Suprapubic skin (tissue), 4 donors: Measurements from ENCODE around the gene ASS1. TPM values are rescaled to one million over a fixed set of nuclear protein-coding genes. Genes with fewer than 3 reads are reported as not detected.

Experiments used
- DNase-seq, 2 donors: peaks; one replicate each; pipeline ENCODE4 v3.0.0-alpha.2; 2019; ENCODE audit warnings: low spot score in 2 of 2
- H3K27ac ChIP-seq: fragments of 200-600 bp; sonication (generic); one replicate; pipeline ENCODE4 v1.5.1; 2019
- H3K27me3 ChIP-seq: fragments of 200-600 bp; sonication (generic); one replicate; pipeline ENCODE4 v1.5.1; 2019
- H3K36me3 ChIP-seq: fragments of 200-600 bp; sonication (generic); one replicate; pipeline ENCODE4 v1.5.1; 2019
- H3K4me1 ChIP-seq: fragments of 200-600 bp; sonication (generic); one replicate; pipeline ENCODE4 v1.5.1; 2019
- H3K4me3 ChIP-seq: fragments of 200-600 bp; sonication (generic); one replicate; pipeline ENCODE4 v1.5.1; 2019; ENCODE audit warnings: mild to moderate bottlenecking
- H3K9me3 ChIP-seq: fragments of 200-600 bp; sonication (generic); one replicate; pipeline ENCODE4 v1.5.1; 2019
- EP300 ChIP-seq: sonication (generic); formaldehyde crosslinking; IDR thresholded peaks from one replicate; pipeline ENCODE4 v1.6.1; 2017; ENCODE audit warnings: antibody characterized with exemption
- POLR2A ChIP-seq, 2 donors: fragments of 450-650 bp; IDR thresholded peaks; one replicate each; pipeline ENCODE4 v1.6.1; 2017; ENCODE audit warnings: antibody characterized with exemption in 2 of 2, mild to moderate bottlenecking in 2 of 2, moderate library complexity in 2 of 2
- POLR2AphosphoS5 ChIP-seq, 3 donors: sonication (generic); formaldehyde crosslinking; IDR thresholded peaks; one replicate each; pipeline ENCODE4 v1.6.1; 2017; ENCODE audit warnings: antibody characterized with exemption in 3 of 3
- WGBS: methylation state at CpG from one replicate; pipeline ENCODE4 v1.1.5; 2018; 5-methylcytosine and 5-hydroxymethylcytosine counted together
- total RNA-seq, 4 donors: library from RNA; depleted of rRNA; stranded (reverse); fragments of >200 nt; gene quantifications; one replicate each; pipeline ENCODE4 v1.1.0, GENCODE V29; 2016
- TF ChIP-seq, protein P1 (sequence below), 2 donors: fragments of 200-600 bp in 1 of 2; fragments of 450-650 bp in 1 of 2; sonication (generic) in 1 of 2; IDR thresholded peaks; one replicate each; pipeline ENCODE4 v1.5.1; 2016 to 2019; ENCODE audit warnings: antibody characterized with exemption in 2 of 2, mild to moderate bottlenecking in 1 of 2, moderate library complexity in 1 of 2

Gene ASS1
- total RNA-seq, 4 donors from 2014 or later = 107 to 225 (median 163) TPM

DNA sequence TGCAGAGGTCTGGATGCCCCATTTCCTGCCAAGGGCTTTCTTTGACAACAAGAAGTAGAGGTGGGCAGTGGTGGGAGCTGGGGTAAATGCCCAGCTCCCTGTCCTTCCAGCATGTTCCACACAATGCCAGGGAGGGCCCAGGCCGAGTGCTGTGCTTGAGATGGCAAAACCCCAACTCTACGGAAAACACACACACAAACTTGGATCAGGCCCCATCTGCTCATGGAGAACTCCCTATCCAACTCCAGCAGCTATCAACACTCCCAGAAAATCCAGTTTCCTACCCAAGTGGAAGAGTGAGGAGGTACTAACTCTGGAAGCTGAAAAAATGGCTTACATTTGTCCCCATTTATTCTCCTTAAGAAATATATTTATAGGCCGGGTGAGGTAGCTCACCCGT is 73.5 kb downstream of the ASS1 start:
- Histone ChIP-seq H3K4me1 (no peaks in the 10 kb centered on the region), H3K4me3 (no peak overlapping the region), H3K27ac (no peak overlapping the region), H3K27me3 (peaks cover 6% of the 10 kb centered on the region), H3K36me3 (no peaks in the 10 kb centered on the region), H3K9me3 (no peaks in the 10 kb centered on the region)
- 79% methylated on average over 4 of the region's 4 CpGs for WGBS
- no peak for DNase-seq
- TF ChIP-seq POLR2AphosphoS5 (IDR thresholded peaks at IDR 0.05) (no peak), POLR2A (IDR thresholded peaks at IDR 0.05) (no peak), EP300 (no peak)
- TF ChIP-seq, protein P1, sequence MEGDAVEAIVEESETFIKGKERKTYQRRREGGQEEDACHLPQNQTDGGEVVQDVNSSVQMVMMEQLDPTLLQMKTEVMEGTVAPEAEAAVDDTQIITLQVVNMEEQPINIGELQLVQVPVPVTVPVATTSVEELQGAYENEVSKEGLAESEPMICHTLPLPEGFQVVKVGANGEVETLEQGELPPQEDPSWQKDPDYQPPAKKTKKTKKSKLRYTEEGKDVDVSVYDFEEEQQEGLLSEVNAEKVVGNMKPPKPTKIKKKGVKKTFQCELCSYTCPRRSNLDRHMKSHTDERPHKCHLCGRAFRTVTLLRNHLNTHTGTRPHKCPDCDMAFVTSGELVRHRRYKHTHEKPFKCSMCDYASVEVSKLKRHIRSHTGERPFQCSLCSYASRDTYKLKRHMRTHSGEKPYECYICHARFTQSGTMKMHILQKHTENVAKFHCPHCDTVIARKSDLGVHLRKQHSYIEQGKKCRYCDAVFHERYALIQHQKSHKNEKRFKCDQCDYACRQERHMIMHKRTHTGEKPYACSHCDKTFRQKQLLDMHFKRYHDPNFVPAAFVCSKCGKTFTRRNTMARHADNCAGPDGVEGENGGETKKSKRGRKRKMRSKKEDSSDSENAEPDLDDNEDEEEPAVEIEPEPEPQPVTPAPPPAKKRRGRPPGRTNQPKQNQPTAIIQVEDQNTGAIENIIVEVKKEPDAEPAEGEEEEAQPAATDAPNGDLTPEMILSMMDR (IDR thresholded peaks at IDR 0.05) = no peak

DNA sequence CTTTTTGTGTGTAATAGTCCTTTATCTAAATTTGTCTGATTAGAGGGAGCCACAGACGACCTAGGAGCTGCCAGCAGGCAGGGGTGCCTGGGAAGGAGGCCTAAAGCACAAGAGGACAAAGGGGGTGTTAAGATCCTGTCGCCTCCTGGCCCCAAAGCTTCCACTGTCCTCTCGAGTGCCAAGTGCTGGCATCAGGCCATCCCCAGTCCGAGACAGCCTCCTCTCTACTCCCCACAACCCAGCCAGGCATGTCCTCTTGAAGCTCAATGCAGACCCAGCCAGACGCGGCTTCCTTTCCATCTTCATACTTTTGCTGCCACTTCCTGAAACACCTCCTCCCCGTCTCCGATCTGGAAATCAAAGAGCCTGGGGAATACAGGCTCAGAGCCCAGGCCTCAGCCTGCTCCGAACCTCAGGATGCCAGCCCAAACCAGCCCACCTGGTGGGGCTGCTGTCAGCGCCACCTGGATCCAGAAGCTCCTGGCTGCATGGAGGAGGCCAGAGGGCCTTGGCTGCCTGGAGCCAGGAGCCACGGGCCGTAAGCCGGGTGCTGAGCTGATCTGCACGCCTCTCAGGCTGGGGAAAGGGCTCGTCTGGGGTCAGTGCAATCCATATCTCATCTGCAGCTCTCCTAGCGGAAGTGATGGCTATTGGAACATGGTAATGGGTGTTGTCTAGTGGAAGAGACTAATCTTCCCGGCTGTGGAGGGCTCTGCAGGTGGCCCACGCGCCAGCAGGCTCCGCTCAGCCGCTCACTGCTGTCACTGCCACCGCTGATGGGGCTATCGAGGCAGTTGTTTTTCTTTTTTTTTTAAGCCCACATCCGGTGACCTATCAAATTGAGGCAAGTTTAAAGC is 74.4 kb downstream of the ASS1 start:
- Histone ChIP-seq H3K27ac (no peak overlapping the region), H3K9me3 (no peaks in the 10 kb centered on the region), H3K4me3 (no peak overlapping the region), H3K36me3 (no peaks in the 10 kb centered on the region), H3K27me3 (peaks cover 12% of the 10 kb centered on the region), H3K4me1 (no peaks in the 10 kb centered on the region)
- WGBS = 68% methylated on average over 22 of the region's 24 CpGs
- no peak for DNase-seq
- TF ChIP-seq POLR2A (IDR thresholded peaks at IDR 0.05) = no peak
- no peak for TF ChIP-seq EP300
- TF ChIP-seq, protein P1 (IDR thresholded peaks at IDR 0.05) = no peak
- no peak for TF ChIP-seq POLR2AphosphoS5 (IDR thresholded peaks at IDR 0.05)

DNA sequence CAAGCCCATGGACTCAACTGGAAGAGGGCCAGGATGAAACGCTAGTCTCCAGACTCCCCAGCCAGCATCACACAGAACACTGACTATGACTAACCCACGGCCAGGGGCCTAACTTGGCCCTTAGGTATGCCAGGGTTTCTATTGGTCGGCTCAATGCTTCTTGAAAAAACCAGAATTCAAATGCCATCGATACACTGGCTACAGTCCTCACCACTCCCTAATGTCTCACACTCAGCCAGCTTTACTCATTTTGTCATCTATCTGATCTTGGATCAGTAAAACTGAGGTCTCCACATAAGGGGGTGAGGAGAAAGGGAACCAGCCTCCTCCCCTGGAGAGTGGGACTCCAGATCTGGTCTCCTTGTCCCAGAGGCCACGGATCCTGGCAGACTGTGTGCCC is 75.2 kb downstream of the ASS1 start:
- Histone ChIP-seq H3K4me3 (no peak overlapping the region), H3K36me3 (no peaks in the 10 kb centered on the region), H3K27ac (no peak overlapping the region), H3K27me3 (peaks cover 15% of the 10 kb centered on the region), H3K4me1 (no peaks in the 10 kb centered on the region), H3K9me3 (no peaks in the 10 kb centered on the region)
- TF ChIP-seq EP300 (no peak), POLR2A (IDR thresholded peaks at IDR 0.05) (no peak), POLR2AphosphoS5 (IDR thresholded peaks at IDR 0.05) (no peak)
- TF ChIP-seq, protein P1 (IDR thresholded peaks at IDR 0.05) = no peak
- DNase-seq = no peak
- 91% methylated on average over 5 of the region's 5 CpGs for WGBS

DNA sequence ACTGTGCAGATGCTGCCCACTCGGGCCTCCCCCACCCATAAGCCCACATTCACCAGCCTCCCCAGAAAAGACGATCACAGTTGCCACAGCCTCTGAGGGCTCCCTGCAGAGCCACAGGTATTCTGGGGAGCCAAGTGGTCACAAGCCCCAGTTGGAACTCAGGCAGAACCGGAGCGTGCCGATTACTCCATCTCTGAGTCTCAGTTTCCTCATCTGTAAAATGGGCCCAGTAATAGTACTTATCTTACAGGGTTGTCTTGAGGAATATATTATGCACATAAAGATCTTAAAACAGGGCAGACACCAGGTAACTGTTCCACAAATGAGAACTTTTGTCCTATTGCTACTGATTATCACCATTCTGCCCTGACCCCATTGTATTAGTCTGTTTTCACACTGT is 77.0 kb downstream of the ASS1 start:
- Histone ChIP-seq H3K36me3 (no peaks in the 10 kb centered on the region), H3K4me3 (no peak overlapping the region), H3K27ac (no peak overlapping the region), H3K27me3 (peaks cover 17% of the 10 kb centered on the region), H3K4me1 (no peaks in the 10 kb centered on the region), H3K9me3 (no peaks in the 10 kb centered on the region)
- TF ChIP-seq POLR2A (IDR thresholded peaks at IDR 0.05) = no peak
- WGBS = 88% methylated on average over 5 of the region's 5 CpGs
- no peak for DNase-seq

DNA sequence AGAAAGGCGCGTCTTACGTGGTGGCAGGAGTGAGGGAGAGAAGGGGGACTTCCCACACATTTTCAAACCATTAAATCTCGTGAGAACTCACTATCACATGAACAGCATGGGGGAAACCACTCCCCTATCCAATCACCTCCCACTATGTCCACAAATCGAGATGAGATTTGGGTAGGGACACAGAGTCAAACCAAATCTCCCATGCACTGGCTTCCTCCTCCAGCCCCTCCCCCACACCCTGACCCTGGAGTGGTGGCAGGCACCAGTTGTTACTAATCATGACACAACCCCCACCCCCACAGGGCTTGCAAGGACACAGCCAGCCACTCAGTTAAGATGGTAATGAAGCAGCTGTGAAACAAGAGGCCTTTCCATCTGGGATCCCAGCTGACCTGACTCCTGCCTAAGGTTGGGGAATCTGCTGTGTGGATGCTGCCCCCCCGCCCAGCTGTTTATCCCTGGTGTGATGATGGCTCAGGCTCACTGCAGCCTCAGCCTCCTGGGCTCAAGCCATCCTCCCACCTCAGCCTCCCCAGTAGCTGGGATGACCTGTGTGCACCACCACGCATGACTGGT is 77.6 kb downstream of the ASS1 start:
- Histone ChIP-seq H3K9me3 (no peaks in the 10 kb centered on the region), H3K4me1 (no peaks in the 10 kb centered on the region), H3K4me3 (no peak overlapping the region), H3K36me3 (no peaks in the 10 kb centered on the region), H3K27me3 (peaks cover 23% of the 10 kb centered on the region), H3K27ac (no peak overlapping the region)
- WGBS = 76% methylated on average over 7 of the region's 7 CpGs
- TF ChIP-seq POLR2AphosphoS5 (IDR thresholded peaks at IDR 0.05) (no peak), POLR2A (IDR thresholded peaks at IDR 0.05) (no peak), EP300 (no peak)
- TF ChIP-seq, protein P1 (IDR thresholded peaks at IDR 0.05) = no peak
- no peak for DNase-seq
